Fibroblast of skin of back (primary cell): Measurements from ENCODE around the gene FAM120AOS.

Experiments
- DNase-seq: peaks from one replicate; pipeline ENCODE4 v3.0.0-alpha.2; 2013

FAM120AOS gene

DNA sequence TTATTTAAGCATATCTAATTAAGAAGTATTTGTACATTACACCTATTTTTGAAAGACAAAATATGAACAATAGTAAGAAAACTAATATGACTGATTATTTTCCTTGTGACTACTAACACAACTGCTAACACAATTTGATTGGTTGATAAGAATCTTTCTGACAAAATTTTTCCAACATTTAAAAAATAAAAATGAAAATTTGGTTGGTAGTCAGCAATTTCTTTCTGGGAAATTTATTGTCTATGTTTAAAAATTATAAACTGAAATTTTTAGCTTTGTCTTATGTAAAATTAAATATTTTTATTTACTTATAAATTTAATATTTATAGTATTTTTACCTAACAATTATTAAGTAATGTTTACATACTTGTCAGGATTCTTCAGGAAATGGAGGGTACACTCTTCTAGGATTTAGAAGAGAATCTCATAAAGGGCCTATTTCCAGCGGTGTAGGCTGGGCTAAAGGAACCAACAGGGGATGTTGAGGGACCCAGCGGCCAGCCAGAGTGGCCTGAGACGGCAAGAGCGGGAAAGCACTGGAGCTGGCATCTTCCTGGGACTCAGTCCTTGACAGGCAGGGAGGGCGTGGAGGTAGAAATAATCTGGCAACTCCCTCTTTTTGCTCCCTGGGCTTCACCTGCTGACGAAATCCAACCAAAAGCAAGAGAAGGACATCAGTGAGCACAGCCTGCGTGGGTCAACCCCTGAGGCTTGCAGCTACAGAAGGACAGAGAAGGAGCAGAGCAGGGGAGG lies 16.6 kb downstream of the FAM120AOS start:
- DNase-seq: no peak

DNA sequence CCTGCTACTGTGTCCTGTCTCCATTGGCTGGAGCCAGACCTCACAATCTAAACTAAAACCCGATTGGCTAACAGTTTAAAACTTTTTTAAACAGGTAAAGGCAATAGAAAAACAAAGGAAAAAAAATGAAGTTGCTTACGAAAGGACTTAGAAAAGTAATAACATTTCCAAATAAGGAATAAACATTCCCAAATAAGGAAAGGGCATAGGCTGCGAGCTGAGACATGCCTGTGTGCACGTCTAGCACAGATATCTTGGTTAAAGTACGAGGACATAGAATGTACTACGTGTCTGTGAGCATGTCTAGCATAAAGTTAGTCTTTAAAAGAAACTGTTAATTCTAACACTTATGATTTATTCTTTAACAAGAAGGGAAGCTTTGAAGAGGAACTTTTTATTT lies 17.2 kb downstream of the FAM120AOS start:
- no peak for DNase-seq

GRCh38 chr9:93435386-93435785 lies 18.0 kb downstream of the FAM120AOS start:
- no peak for DNase-seq

DNA sequence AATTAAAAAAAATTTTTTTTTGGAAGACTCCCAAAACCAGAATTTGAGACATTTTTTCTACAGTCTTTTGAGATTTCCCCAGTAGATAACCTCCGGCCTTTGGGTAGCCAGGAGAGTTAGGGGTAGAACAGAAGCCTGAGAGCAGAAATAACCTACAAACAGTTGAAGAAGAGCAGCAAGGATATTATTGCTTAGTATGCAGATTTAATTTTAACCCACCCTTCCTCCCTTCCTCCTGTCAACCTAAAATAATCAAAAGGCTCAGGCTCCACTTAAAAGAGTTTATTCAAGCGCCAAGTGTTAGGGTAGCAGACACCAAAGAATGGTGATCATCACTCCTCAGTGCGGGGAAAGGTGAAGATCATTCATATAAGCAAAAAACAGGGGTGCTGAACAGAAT lies 19.3 kb downstream of the FAM120AOS start:
- DNase-seq: no peak

DNA sequence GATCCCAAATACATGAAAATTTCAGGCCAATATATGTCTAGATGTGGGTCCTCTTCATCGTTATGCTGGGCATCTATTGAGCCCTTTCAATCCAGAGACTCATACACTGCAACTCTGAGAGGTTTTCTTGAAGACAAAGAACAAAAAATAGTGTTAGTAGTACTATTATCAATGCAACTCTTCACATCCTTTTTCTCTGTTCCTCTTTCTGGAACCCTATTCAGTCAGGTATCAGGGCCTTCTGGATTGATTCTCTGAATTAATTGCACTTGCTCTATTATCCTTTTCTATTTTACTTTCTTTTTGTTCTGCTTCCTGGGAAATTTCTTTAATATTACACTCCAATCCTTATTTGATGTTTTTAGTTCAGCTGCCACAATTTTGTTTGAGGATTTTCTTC lies 20.4 kb downstream of the FAM120AOS start:
- no peak for DNase-seq

DNA sequence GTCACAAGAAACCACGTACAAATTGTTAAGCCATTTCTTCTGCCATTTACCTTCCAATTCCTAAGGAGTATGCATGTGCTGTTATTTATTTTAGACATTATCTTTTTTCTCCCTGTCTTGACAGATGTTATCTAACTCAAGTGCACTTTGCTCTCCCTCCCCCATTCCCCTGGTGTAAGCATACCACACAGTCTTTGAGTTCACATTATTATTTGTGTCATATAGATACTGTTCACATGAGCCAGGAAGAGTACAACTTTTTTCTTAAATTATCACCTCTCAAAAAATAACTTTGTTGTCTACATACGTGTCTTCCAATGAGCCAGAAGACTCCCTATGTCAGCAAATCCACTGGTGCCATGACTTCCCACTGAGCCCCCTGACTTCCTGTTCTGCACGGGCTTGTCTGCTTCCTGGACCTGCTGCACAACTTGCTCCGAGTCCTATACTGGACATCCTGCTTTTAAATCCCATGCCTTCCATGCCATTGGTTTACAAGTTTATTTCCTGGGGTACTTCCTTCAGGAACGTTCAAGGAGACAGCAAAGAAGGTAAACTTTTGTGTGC lies 21.8 kb downstream of the FAM120AOS start:
- DNase-seq: no peak

GRCh38 chr9:93427655-93428379 lies 25.6 kb downstream of the FAM120AOS start:
- DNase-seq: no peak

- DNase-seq: no peak
These were observed 30.3 kb downstream of the FAM120AOS start for GRCh38 chr9:93422977-93423616.

- no peak for DNase-seq
These were observed 34.4 kb downstream of the FAM120AOS start for GRCh38 chr9:93419023-93419422.

GRCh38 chr9:93417538-93417937 lies 35.8 kb downstream of the FAM120AOS start:
- DNase-seq: no peak

DNA sequence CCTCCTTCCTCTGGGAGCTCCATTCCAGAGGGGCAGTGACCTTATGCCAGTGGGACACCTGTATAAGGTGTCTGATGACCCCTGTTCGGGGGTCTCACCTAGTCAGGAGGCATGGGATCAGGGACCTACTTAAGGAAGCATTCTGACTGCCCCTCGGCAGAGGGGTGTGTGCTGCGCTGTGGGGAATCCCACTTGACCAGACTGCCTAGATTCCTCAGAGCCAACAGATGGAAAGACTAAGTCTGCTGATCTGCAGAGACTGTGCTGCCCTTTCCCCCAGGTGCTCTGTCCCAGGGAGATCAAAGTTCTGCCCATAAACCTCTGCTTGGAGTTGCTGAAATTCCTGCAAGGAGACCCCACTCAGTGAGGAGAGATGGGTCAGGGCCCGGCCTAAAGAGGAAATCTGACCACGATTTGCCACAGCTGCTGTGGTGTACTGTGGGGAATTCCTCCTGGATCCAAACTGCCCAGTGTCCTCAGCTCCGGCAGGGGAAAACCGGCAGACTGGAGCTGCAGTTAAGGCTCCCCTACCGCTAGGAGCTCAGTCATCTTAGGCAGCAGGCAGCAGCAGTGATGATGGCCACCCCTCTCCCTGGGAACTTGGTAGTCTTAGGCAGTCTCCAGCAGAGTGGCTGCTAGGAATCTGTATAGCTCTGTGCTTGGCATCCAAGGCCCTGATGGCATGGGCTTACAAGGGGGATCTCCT lies 36.7 kb downstream of the FAM120AOS start:
- no peak for DNase-seq

- no peak for DNase-seq
These were observed 38.1 kb downstream of the FAM120AOS start for GRCh38 chr9:93415176-93415690.

GRCh38 chr9:93413530-93413929 lies 39.9 kb downstream of the FAM120AOS start:
- DNase-seq: no peak

GRCh38 chr9:93406371-93406770 lies 47.0 kb downstream of the FAM120AOS start:
- DNase-seq: no peak

GRCh38 chr9:93398471-93398870 lies 54.9 kb downstream of the FAM120AOS start:
- DNase-seq: no peak

GRCh38 chr9:93397661-93398373 lies 55.6 kb downstream of the FAM120AOS start:
- no peak for DNase-seq
